DND-41 (cell line): ENCODE results near the gene CLSTN3.

Experiments
- CTCF ChIP-seq: IDR thresholded peaks from 2 replicates; pipeline ENCODE4 v1.5.1; 2012; ENCODE audit warnings: borderline replicate concordance, low read length, moderate library complexity, mild to moderate bottlenecking; ENCODE audit not compliant: poor library complexity, severe bottlenecking; ENCODE audit errors: extremely low read depth
- EZH2 ChIP-seq: IDR thresholded peaks from 3 replicates; pipeline ENCODE4 v1.6.1; 2012; ENCODE audit warnings: borderline replicate concordance, low read depth, mild to moderate bottlenecking, moderate library complexity, low read length, inconsistent platforms; ENCODE audit not compliant: severe bottlenecking

- no peak for TF ChIP-seq CTCF
- TF ChIP-seq EZH2 = no peak
Measured at GRCh38 chr12:7142809-7143465, 12.8 kb downstream of the CLSTN3 start.
